ENCODE results near the gene HIVEP2. TPM values are rescaled to one million over a fixed set of nuclear protein-coding genes. Genes with fewer than 3 reads are reported as not detected.
A peak's percentile ranks its signal among the peaks of the same experiment; 100 is the strongest.

HIVEP2 gene
- total RNA-seq, 2 donors from 2014 or later, result 13.3 to 25.4 TPM

DNA sequence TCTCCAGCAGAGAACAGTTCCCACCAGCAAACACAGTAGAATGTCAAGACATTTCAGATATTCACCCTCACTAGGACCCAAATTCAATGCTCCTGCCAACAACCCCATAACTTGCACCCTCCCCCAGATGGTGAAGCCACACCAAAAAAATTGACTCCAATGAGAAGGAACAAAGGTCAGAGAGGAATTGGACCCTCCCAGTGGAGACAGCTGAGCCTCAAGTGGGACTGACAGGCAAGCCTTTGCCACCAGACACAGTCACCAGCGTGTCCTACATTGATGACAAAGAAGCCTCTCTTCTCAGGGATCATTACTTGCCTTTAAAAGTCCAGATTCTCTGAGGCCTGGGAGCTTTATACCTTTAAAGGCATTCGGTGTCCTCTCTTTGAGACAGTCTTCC lies 64.8 kb downstream of the HIVEP2 start:
- no peak for DNase-seq
- intact Hi-C loops (cut with DNase I), result loop anchor here in 1 of 2 donors (5.0 to 10.0 kb wide), 3 partner anchors 33 to 185 kb away; no protein-coding TSS in a partner anchor

DNA sequence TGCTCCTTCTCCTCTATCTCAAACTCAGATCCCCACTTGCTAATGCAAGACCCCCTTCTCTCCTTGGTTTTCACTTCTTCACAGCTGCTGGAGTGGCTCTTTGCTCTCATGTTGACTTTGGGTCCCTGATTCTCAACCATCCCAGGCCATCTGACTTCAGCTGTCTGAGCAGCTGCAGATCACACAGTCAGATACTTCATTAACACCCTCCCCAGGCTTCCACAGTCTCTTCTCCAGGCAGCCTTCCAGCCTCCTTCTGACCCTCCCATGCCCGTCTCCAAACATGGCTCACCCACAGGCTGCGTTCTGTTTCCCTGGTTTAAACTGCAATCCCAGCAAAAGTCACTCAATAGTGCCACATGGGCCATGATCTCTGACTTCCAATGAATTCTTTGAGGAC lies 65.4 kb downstream of the HIVEP2 start:
- intact Hi-C loops (cut with DNase I), result no loop called here
- DNase-seq, result no peak
- ATAC-seq, result peak in 1 of 2 donors; percentile 27

More for the DNA sequence above, 64.8 kb downstream of the HIVEP2 start:
- ATAC-seq, result no peak

DNA sequence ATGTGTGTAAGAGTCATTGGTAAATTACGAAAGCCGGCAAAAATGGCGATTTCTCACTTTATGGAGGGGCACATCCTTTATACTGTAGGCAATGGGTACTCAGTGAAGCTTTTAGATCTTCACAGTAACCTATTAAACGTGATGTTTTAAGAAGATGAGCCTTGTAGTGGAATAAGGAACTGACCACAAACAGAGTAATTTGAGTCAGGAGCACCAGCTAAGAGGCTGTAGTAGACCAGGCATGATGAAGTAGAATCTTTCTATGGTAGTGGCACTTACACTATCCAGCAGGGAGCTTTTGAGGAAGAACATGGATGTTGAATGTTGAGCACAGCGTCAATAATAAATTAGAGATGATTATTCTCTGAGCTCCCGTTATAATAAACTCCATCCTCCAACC lies 65.9 kb downstream of the HIVEP2 start:
- intact Hi-C loops (cut with DNase I), result no loop called here

DNA sequence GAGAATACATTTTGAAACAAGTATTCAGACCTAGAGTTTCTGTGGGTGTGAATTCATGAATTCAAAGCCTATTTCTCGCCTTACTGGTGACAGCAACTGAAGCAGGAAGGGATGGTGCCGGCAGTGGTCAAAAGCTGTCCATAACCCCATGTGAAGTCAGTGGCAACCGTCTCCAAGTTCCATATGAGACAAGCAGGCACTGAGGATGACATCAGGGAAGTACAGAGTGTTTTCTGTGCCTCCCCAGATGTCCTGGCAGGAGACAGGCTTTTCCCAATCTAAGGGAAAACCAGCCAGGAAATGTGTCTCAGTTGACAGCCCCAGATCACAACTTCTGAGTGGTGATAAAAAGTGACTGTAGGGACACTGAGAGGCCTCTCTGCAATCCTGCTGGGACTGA lies 66.6 kb downstream of the HIVEP2 start:
- peak; percentile 79 to 85 for ATAC-seq
- intact Hi-C loops (cut with DNase I), result no loop called here
- DNase-seq, result peak; percentile 36

More for the DNA sequence above, 65.9 kb downstream of the HIVEP2 start:
- ATAC-seq (no peak), DNase-seq (no peak)

DNA sequence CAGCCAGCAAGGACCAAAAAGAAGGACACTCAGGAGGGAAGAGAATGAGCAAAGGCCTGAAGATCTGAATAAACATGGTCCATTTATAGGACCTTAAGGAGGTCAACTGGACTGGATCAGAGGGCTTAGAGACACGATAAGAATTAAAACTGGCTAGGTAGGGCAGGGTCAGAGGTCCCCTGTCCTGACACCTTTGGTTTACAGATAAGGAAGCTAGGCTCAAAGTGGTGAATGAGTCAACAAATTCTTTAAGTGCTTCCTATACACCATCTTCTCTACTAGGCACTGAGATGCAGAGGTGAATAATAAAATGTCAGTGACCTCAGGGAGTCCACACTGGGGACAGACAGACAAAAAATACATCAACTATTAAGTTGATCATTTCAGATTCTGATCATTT lies 70.3 kb downstream of the HIVEP2 start:
- intact Hi-C loops (cut with DNase I), result no loop called here
- DNase-seq (no peak), ATAC-seq (peak in 1 of 2 donors; percentile 9)

DNA sequence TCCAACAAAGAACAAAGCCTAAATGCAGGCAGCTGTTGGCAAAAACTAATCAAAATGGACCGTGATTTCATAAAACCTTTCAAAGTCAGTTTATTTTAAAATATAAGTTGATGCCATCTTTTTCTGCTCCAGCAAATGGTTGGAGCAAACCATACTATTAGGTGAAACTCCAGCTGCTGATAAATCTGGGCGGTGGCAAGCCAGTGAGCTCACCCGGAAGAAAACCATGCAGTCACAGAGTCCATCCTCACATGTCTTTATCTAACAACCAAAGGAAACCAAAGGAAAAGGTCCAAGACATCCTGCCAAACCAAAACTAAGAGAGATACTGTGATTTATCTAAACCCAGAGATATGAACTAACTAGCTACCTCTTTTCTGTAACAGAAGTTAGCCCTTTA lies 72.6 kb downstream of the HIVEP2 start:
- peak in 1 of 2 donors; percentile 45 for ATAC-seq
- DNase-seq, result peak; percentile 30
- intact Hi-C loops (cut with DNase I), result no loop called here

DNA sequence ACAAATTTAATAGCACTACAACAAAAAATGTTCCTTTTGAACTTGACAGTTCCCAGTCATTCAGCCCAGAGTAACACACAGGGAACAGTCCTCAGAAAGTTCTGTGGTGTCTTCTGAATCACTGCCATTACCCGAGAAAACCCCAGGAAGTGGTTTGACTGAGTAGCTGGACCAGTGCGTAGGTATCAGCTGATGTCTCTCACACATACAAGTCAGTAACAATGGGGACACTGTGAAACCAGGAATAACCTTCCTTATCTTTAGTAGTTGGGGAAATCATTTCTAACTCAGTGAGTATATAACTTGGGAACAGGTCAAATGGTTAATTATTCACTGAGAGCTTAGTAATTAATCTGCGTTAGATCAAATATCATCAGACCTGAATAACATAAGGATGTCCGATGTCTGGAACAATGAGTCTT lies 73.1 kb downstream of the HIVEP2 start:
- intact Hi-C loops (cut with DNase I), result no loop called here
- ATAC-seq (peak; percentile 72 to 89), DNase-seq (peak; percentile 31)

DNA sequence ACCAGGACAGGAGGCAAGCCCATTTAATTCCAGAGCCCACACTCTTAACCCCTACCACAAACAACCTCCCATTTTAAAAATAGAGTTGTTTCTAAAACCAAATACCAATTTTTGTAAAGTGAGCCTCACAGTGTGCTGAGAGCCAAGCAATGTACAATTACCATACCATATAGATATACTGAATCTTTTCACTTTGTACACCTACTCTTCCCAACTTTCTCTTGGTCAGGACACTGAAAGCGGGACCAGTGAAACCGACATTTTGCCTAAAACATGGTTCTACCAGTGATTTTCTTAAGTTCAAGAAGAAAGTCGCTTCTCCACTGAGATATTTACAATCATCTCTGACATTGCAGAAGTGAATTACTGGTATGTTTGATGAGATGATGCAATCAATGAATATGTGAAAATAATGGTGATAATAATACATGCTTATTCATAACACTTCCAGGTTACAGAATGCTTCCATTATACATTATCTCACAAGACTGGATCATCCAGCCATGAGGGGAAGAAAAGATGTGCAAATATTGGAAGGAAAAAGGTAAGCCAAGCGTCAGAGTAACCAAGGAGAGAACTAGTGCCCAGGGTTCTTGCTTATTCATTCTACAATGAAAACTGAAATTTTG lies 74.1 kb downstream of the HIVEP2 start:
- ATAC-seq (no peak), DNase-seq (no peak)
- intact Hi-C loops (cut with DNase I), result no loop called here

DNA sequence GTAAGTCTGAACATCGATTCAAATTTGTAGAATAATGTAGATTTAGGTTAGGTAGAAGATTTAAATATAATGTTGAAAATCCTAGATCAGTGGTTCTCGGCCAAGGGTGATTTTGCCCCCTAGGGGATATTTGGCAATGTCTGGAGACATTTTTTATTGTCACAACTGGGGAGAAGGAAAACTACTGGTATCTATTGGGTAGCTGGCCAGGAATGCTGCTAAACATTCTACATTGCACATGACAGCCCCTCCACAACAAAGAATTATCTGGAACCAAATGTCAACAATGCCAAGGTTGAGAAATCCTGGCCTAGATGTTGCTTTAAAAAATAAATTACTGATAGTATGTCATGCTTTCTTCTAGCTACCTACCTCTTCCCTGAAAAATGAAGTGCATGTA lies 76.1 kb downstream of the HIVEP2 start:
- intact Hi-C loops (cut with DNase I), result no loop called here
- ATAC-seq (no peak), DNase-seq (no peak)

DNA sequence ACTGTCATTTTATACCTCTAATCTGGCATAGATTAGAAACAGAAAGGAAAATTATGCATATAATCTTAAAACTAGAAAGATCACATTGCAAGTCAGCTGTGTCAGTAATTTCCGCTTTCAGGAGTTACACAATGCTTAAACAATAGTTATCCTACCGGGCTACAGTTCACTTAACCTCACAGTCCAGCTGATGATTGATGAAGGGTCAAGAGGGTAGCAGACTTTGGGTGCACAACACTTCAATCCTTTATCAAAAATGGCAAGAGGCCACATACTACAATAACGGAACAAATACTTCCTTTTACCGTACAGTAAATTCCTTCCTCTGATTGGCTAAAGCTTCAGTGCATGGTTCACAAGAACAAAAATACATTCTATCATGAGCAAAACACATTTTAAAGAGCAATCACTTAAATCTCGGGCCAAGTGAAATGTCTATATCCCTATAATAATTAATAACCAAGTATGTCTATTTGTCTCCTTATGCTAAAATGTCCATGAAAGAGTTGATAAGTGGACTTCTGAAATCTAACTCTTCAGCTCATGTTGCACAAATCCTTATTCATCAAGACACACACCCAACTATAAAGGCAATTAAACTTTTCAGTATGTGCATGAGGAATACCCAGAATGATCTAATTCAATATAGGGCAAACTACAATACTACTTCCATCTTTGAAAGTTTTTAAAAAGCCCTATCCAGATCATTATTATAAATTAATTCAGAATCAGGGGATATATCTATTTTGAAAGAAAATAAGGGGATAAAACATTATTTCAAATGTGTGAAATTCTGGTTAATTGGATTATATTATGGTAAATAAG lies 76.8 kb downstream of the HIVEP2 start:
- ATAC-seq, result peak; percentile 34 to 53
- DNase-seq, result no peak
- intact Hi-C loops (cut with DNase I), result no loop called here

DNA sequence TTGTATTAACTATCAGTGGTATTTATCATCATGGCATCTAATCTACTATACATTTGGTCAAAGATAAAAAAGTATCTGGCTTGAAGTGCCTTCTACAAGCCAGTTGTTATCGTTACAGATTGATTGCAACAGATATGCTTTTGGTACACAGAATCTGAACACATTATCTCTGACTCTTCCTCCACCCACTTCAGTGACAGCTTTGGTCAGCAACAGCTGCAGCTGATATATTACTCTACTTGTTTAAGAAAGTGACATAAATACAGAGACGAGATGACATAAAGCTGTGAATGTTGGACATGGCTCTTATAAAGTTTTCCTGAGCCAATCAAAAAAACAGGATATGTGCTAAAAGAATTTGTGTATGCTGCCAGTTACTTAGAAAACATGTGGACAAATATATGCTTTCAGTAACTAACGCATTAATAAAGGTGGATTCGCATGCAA lies 77.6 kb downstream of the HIVEP2 start:
- no peak for DNase-seq
- intact Hi-C loops (cut with DNase I), result no loop called here
- ATAC-seq, result no peak

DNA sequence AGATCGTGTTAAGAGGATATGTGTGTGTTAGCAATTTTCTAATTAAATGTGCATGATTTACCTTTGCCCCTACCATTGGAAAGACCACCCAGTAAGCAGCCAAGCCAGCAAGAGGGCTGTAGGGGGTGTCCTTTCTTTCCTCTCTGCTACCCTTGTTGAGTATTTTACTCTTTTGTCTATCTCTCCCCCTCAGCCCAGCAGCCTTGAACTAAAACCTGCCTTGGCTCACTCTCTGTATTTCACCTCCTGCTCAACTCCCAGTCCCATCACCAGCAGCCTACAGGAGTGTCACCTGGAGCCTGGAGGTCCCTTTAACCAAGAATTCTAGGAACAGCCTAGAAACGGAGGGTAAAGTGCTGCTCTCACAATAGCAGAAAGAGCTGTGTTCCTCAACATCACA lies 81.0 kb downstream of the HIVEP2 start:
- ATAC-seq, result no peak
- intact Hi-C loops (cut with DNase I), result no loop called here

DNA sequence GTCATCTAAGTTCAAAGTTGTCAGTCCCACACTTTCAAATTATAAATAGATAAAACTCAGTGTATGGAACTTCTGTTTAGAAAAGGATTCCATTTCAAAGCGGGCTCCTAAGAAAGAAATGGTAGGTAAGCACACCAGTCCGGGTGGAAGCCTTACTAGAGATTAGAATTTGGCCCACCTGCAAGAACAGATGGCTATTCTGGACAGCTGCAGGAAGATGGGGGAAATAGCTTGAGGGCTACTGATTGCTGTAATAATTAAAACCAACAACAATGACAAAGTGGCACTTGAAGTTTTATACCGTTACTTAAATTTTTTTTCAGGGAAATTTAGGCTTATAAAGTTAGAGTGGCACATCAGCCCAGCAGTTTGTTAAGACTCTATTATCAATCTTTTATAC lies 83.3 kb downstream of the HIVEP2 start:
- DNase-seq (no peak), ATAC-seq (no peak)
- intact Hi-C loops (cut with DNase I), result no loop called here

More for the DNA sequence above, 81.0 kb downstream of the HIVEP2 start:
- no peak for DNase-seq

DNA sequence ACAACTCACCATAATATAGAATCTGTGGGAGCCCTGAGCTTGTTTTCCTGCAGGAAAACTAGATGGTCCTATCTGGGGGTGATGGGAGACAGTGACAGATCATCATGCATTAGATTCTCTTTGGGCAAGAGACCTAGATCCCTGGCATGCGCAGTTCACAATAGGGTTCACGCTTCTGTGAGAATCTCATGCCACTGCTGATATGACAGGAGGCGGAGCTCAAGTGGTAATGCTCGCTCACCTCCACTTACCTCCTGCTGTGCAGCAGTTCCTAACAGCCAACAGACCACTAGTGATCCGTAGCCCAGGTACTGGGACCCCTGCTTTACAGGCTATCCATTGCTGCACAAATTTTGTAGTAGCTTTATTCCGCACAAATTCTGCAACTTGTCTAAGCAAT lies 84.5 kb downstream of the HIVEP2 start:
- DNase-seq, result no peak
- ATAC-seq, result no peak
- intact Hi-C loops (cut with DNase I), result no loop called here

DNA sequence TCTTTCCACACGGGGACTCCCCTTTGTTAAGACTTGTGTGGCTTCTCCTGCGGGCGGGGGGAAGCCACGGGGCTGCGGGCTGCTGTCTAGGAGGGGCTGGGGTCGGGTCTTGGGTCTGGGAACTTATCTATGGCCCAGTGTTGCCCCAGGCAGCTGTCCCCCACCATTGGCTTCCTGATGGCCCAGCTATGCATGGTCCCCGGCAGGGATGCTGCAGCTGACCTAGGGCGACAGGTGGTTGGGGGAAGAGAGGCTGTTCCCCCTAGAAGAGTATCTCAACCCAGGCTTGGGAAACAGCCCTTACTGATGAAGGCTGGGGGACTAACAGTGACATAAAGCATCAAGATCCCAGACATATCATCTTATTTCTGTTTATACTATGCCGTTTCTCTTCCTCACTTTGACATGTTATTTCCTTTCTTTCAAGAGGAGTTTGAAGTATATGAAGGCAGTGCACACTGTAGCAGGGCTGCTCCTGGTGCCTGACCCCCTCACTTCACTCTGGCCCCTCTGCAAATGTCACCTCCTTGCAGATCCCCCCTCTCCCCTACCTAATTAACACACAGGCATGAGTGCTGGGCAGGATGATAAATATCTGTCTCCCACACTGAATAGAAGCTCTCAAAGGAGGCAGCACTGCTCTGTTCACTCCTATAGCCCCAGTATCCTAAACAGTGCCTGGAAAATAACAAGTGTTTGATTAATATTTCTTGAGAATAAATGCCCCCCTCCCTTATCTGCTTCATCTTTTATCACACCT lies 87.0 kb downstream of the HIVEP2 start:
- intact Hi-C loops (cut with DNase I), result no loop called here
- ATAC-seq (no peak), DNase-seq (no peak)

DNA sequence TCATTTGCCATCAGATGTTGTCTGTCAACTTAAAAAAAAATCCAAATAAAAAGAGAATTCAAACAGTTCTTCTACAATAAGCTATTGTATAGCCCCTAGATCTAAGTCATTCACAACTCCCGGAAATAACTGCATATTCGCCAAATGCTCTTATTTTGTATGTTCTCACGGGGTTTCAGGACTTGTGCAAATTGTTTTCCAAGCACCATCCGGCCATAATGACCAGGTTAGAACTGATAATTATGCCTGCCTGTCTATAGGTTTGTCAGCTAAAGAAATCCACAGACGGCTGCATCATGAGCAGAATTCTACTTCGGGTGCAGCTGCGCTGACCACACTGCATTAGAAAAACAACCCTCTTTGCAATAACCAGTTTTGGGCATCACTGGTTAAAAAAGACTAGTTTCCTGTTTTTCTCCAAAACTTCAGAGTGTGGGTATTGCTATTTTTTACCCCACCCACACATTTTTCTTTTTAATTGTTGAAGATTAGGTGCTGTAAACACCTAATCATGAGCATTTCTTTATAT lies 87.7 kb downstream of the HIVEP2 start:
- no peak for DNase-seq
- no peak for ATAC-seq
- intact Hi-C loops (cut with DNase I), result no loop called here

DNA sequence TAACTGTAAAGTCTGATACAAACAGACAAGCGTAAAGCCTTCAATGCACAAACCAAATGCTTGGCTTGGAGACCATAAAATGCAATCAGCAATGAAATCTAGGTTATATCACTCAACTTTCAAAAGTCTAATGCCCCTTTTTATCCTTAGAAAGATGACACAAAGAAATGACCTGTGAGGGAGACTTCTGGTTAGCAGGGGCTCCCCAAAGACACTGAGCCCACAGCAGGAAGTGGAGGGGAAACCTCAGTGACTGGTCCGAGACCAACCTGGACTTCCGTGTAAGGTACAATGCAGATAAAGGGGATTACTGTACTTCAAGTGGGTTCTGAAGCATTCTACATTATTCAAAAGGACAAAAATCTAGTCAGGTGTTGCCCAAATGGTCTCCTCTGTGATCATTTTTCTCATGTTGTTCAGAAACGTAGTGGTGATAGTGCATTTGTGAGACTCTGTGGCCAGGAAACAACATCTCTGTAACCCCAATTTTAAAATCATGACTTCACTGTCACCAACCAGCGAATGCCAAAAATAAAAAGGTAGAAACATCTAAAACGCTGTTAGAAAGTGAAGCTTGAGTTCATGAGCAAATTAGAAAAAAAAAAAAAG lies 88.2 kb downstream of the HIVEP2 start:
- ATAC-seq (no peak), DNase-seq (no peak)
- intact Hi-C loops (cut with DNase I), result no loop called here

DNA sequence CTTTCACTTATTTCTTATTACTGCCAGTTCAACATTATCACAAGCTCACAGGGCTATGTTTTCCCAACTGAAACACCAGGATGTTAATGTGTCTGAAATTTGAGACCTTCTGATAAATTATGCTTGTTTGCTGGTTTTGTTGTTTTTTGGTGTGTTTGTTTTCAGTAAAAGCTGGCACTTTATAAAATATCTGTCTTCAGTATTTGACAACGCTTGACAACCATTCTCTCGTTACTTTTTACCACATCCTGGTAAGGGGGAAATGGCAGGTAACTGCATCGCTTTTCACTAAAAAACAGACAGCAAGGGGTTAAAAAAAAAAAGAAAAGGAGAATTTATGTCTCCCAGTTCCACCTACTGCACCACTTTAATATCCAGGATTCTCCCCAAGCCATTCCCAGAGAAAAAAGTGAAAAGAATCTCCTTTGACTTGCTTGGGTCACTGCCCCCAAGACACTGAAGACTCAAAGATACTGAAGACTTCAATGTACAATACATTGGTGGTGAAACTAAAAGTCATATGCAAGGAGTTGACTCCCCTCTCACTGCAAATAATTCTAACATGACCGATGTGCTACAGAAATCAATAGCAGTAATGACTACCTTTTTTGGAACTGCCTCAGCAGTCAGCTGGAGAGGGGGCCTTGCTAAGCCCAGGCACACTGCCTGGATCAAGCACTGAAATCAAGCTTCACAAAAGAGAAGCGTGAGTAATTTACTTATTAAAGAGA lies 88.9 kb downstream of the HIVEP2 start:
- DNase-seq (no peak), ATAC-seq (no peak)
- intact Hi-C loops (cut with DNase I), result no loop called here

Data from left cardiac atrium (tissue), 4 donors.